Right lobe of liver (tissue), 6 donors: ENCODE data around the gene GRID1. TPM values are rescaled to one million over a fixed set of nuclear protein-coding genes. Genes with fewer than 3 reads are reported as not detected.

Experiments used
- ATAC-seq, 4 donors: fragments of 200-7000 bp; cut with Tn5 transposase; one replicate each; pipeline ENCODE4 v1.9.1; 2020; ENCODE audit warnings: mild to moderate bottlenecking in 4 of 4, moderate library complexity in 4 of 4
- DNase-seq, 3 donors: peaks; one replicate each; pipeline ENCODE4 v3.0.0-alpha.2; 2020
- H3K27ac ChIP-seq, 3 donors: fragments of 200-600 bp; one replicate each; pipeline ENCODE4 v1.8.0; 2022
- H3K27me3 ChIP-seq, 2 donors: fragments of 200-600 bp; one replicate each; pipeline ENCODE4 v1.8.0; 2022
- H3K36me3 ChIP-seq, 4 donors: fragments of 200-600 bp; sonication (generic) in 1 of 4; one replicate each; pipeline versions ENCODE4 v1.5.1 to v1.8.0; 2017 to 2022; ENCODE audit warnings: control low read depth in 1 of 4
- H3K4me1 ChIP-seq, 4 donors: fragments of 200-600 bp; sonication (generic) in 1 of 4; one replicate each; pipeline versions ENCODE4 v1.5.1 to v1.8.0; 2017 to 2022; ENCODE audit warnings: control low read depth in 1 of 4
- H3K4me3 ChIP-seq, 3 donors: fragments of 200-600 bp; one replicate each; pipeline ENCODE4 v1.8.0; 2022
- H3K9me3 ChIP-seq, 4 donors: fragments of 200-600 bp; sonication (generic) in 1 of 4; one replicate each; pipeline versions ENCODE4 v1.5.1 to v1.8.0; 2017 to 2022; ENCODE audit warnings: control low read depth in 1 of 4
- CTCF ChIP-seq, 4 donors: fragments of 200-600 bp in 3 of 4; fragments of 450-650 bp in 1 of 4; IDR thresholded peaks; one replicate each; pipeline versions ENCODE4 v1.5.1 to v1.8.0; 2016 to 2022; ENCODE audit warnings: antibody characterized with exemption in 4 of 4, mild to moderate bottlenecking in 2 of 4
- POLR2A ChIP-seq: fragments of 450-650 bp; IDR thresholded peaks from one replicate; pipeline ENCODE4 v1.6.1; 2017; ENCODE audit warnings: antibody characterized with exemption, mild to moderate bottlenecking
- WGBS: methylation state at CpG from one replicate; pipeline ENCODE4 v1.1.6; 2018; ENCODE audit warnings: low coverage, low lambda C conversion rate; ENCODE audit not compliant: insufficient coverage; ENCODE audit errors: missing lambda C conversion rate; 5-methylcytosine and 5-hydroxymethylcytosine counted together
- intact Hi-C, 2 donors: fragments of 100-400 bp; cut with DNase I; formaldehyde crosslinking; loops; one replicate each; pipeline versions ENCODE4 v1.11.2 to v1.14.1; 2022
- total RNA-seq, 6 experiments: library from RNA; depleted of rRNA in 2 of 6; stranded (reverse); fragments of >200 nt in 2 of 6; fragmentation: NEBNext Ultra II Directional in 3 of 6; extraction: Animal tissue kit (Norgen Biotek cat#: 25700) in 3 of 6; gene quantifications; one replicate each; pipeline versions ENCODE4 v1.1.0 to v1.2.4, GENCODE V29; 2016 to 2023
- donor health status: DM: no; HTN: yes; CAD: no.
- donor health status: DM: no; HTN: no; CAD: no.
- donor health status: DM: no; HTN: no; CAD: no.
- donor health status: DM: no; HTN: yes; CAD: no.
- donor health status: DM: no; HTN: yes; CAD: no.

The GRID1 gene
- total RNA-seq, 6 experiments from 2014 or later: 0.05 to 1.9 (median 0.81) TPM

- no peak for DNase-seq
- Histone ChIP-seq H3K36me3 (no peaks in the 10 kb centered on the region), H3K27ac (no peak overlapping the region), H3K27me3 (no peaks in the 10 kb centered on the region), H3K4me3 (no peak overlapping the region), H3K4me1 (no peaks in the 10 kb centered on the region), H3K9me3 (no peaks in the 10 kb centered on the region)
- TF ChIP-seq CTCF (IDR thresholded peaks at IDR 0.05) (no peak), POLR2A (no peak)
- intact Hi-C loops: no loop called here
- ATAC-seq: no peak
- WGBS: 74% methylated on average over 6 of the region's 6 CpGs
These were observed 718.3 kb downstream of the GRID1 start for GRCh38 chr10:85648279-85648754.

- Histone ChIP-seq H3K27ac (no peak overlapping the region), H3K4me1 (no peaks in the 10 kb centered on the region), H3K4me3 (no peak overlapping the region), H3K9me3 (no peaks in the 10 kb centered on the region), H3K27me3 (no peaks in the 10 kb centered on the region), H3K36me3 (no peaks in the 10 kb centered on the region)
- ATAC-seq (no peak), DNase-seq (no peak)
- intact Hi-C loops: no loop called here
- WGBS: 71% methylated on average over 5 of the region's 5 CpGs
- TF ChIP-seq POLR2A (no peak), CTCF (IDR thresholded peaks at IDR 0.05) (no peak)
These were observed 718.9 kb downstream of the GRID1 start for GRCh38 chr10:85647741-85648140.

GRCh38 chr10:85645926-85646711, 720.5 kb downstream of the GRID1 start:
- WGBS: 47% methylated on average over 4 of the region's 7 CpGs
- ATAC-seq (no peak), DNase-seq (no peak)
- Histone ChIP-seq H3K4me1 (no peaks in the 10 kb centered on the region), H3K4me3 (no peak overlapping the region), H3K9me3 (no peaks in the 10 kb centered on the region), H3K27me3 (no peaks in the 10 kb centered on the region), H3K36me3 (no peaks in the 10 kb centered on the region), H3K27ac (no peak overlapping the region)
- intact Hi-C loops: no loop called here
- TF ChIP-seq POLR2A (no peak), CTCF (IDR thresholded peaks at IDR 0.05) (no peak)

- no peak for ATAC-seq
These were observed 721.5 kb downstream of the GRID1 start for GRCh38 chr10:85645053-85645452.

More at GRCh38 chr10:85645053-85645452, 721.5 kb downstream of the GRID1 start:
- H3K9me3 ChIP-seq: no peaks in the 10 kb centered on the region
- H3K4me3 ChIP-seq: no peak overlapping the region
- no peak overlapping the region for H3K27ac ChIP-seq
- no peaks in the 10 kb centered on the region for H3K4me1 ChIP-seq
- no peaks in the 10 kb centered on the region for H3K36me3 ChIP-seq
- no peak for DNase-seq
- 51% methylated on average over 3 of the region's 3 CpGs for WGBS
- H3K27me3 ChIP-seq: no peaks in the 10 kb centered on the region
- TF ChIP-seq POLR2A (no peak), CTCF (IDR thresholded peaks at IDR 0.05) (no peak)
- intact Hi-C loops: no loop called here
